Caco-2 (cell line): ENCODE results near the gene TRNP1. TPM values are rescaled to one million over a fixed set of nuclear protein-coding genes. Genes with fewer than 3 reads are reported as not detected.

Source experiments
- BruUV-seq: library from RNA; stranded (reverse); fragments of 400-500 nt; replicated peaks from 2 replicates; lab custom pipeline; 2021; lab: Mats Ljungman, UMichigan
- CTCF ChIA-PET: fragments of 300-600 bp; sonication (Branson Sonifier 250); formaldehyde crosslinking; loops from one replicate; lab custom pipeline; 2022; ENCODE audit warnings: antibody characterized with exemption; lab: Charles Lee
- POLR2A ChIA-PET: fragments of 300-600 bp; sonication (Branson Sonifier 250); formaldehyde crosslinking; loops from one replicate; lab custom pipeline; 2022; ENCODE audit warnings: antibody characterized with exemption; lab: Charles Lee
- DNase-seq, 2 experiments: peaks; one replicate each; pipeline versions ENCODE4 v3.0.0 to v3.0.0-alpha.2; 2020 to 2022
- H3K27me3 ChIP-seq: replicated peaks from 2 replicates; pipeline ENCODE4 v1.6.0; 2011; ENCODE audit warnings: low read length; ENCODE audit not compliant: control insufficient read depth, insufficient read depth
- H3K36me3 ChIP-seq: 2 replicates; pipeline ENCODE4 v1.5.1; 2011; ENCODE audit warnings: low read length; ENCODE audit not compliant: control insufficient read depth, insufficient read depth
- H3K4me1 ChIP-seq: fragments of 250-450 bp; sonication (Bioruptor Pico); 2 replicates; pipeline ENCODE4 v1.5.1; 2020; ENCODE audit warnings: mild to moderate bottlenecking
- H3K4me3 ChIP-seq: 2 replicates; pipeline ENCODE4 v1.5.1; 2011; ENCODE audit warnings: low read depth, mild to moderate bottlenecking, control low read depth, low read length
- H3K9me3 ChIP-seq: fragments of 250-450 bp; sonication (Bioruptor Pico); 2 replicates; pipeline ENCODE4 v1.5.1; 2020; ENCODE audit warnings: mild to moderate bottlenecking, moderate library complexity
- H3K27ac Mint-ChIP-seq: one replicate; pipeline ENCODE4 v1.8.0; 2022; ENCODE audit warnings: mixed read lengths; ENCODE audit not compliant: unreplicated experiment
- H3K27me3 Mint-ChIP-seq: one replicate; pipeline ENCODE4 v1.8.0; 2022; ENCODE audit warnings: mixed read lengths; ENCODE audit not compliant: insufficient read depth, unreplicated experiment
- H3K36me3 Mint-ChIP-seq: one replicate; pipeline ENCODE4 v1.8.0; 2022; ENCODE audit warnings: mild to moderate bottlenecking, mixed read lengths; ENCODE audit not compliant: insufficient read depth, unreplicated experiment
- H3K4me1 Mint-ChIP-seq: one replicate; pipeline ENCODE4 v1.8.0; 2022; ENCODE audit warnings: low read depth, mixed read lengths; ENCODE audit not compliant: unreplicated experiment
- H3K4me3 Mint-ChIP-seq: one replicate; pipeline ENCODE4 v1.8.0; 2022; ENCODE audit warnings: mild to moderate bottlenecking, moderate library complexity, mixed read lengths; ENCODE audit not compliant: unreplicated experiment
- H3K9me3 Mint-ChIP-seq: one replicate; pipeline ENCODE4 v1.8.0; 2022; ENCODE audit warnings: mixed read lengths; ENCODE audit not compliant: unreplicated experiment
- CTCF ChIP-seq, 2 experiments: fragments of 200-600 bp in 1 of 2; IDR thresholded peaks; 1 replicate in 1 of 2; 2 replicates in 1 of 2; pipeline versions ENCODE4 v1.5.1 to v1.8.0; 2011 to 2022; ENCODE audit warnings: antibody characterized with exemption in 1 of 2, control low read depth in 1 of 2, inconsistent platforms in 1 of 2, low read depth in 1 of 2, low read length in 1 of 2, mild to moderate bottlenecking in 1 of 2, moderate library complexity in 1 of 2; ENCODE audit not compliant: insufficient read depth in 1 of 2, severe bottlenecking in 1 of 2, unreplicated experiment in 1 of 2
- intact Hi-C: fragments of 100-400 bp; cut with micrococcal nuclease; formaldehyde crosslinking; loops from one replicate; pipeline ENCODE4 v1.10.0; 2022; ENCODE audit not compliant: unreplicated experiment
- total RNA-seq: library from RNA; stranded (reverse); gene quantifications from 2 replicates; pipeline ENCODE4 v1.2.3, GENCODE V29; 2022

The TRNP1 gene
- total RNA-seq, 1 experiment from 2014 or later: 23.6 TPM

- ChIA-PET POLR2A (interaction anchor here (0.5 to 1.8 kb wide), 4 partner anchors 10 to 118 kb away, joined by 3 to 7 read pairs (median 5); partner anchors contain the start of genes GPN2 and TRNP1), CTCF (interaction anchor here (0.5 to 1.0 kb wide), 4 partner anchors 14 to 89 kb away, joined by 3 to 4 read pairs (median 4); partner anchors contain the start of gene TRNP1)
- Mint-ChIP-seq H3K27ac (peak overlapping the region; percentile 94), H3K9me3 (no peaks in the 10 kb centered on the region), H3K4me1 (peaks cover 15% of the 10 kb centered on the region), H3K4me3 (peak overlapping the region; percentile 73), H3K36me3 (peaks cover 58% of the 10 kb centered on the region), H3K27me3 (no peaks in the 10 kb centered on the region)
- Histone ChIP-seq H3K4me3 (no peak overlapping the region), H3K36me3 (peaks cover 2% of the 10 kb centered on the region; the same call in 1 of the 2 replicates), H3K9me3 (no peaks in the 10 kb centered on the region), H3K4me1 (peaks cover 63% of the 10 kb centered on the region), H3K27me3 (no peaks in the 10 kb centered on the region)
- no peak for TF ChIP-seq CTCF (IDR thresholded peaks at IDR 0.05; ENCODE audit: insufficient read depth in 1 of 2, low read depth in 1 of 2, low read length in 1 of 2, severe bottlenecking in 1 of 2, unreplicated experiment in 1 of 2)
- intact Hi-C loops: no loop called here
- BruUV-seq: no TSS peak
- peak; percentile 80 to 82 for DNase-seq
Observed at GRCh38 chr1:27007909-27008582, 14.6 kb downstream of the TRNP1 start.

GRCh38 chr1:27009601-27010197, 16.2 kb downstream of the TRNP1 start:
- ChIA-PET CTCF (interaction anchor here (0.6 to 2.4 kb wide), 3 partner anchors 15 to 40 kb away, joined by 3 to 6 read pairs (median 3); no protein-coding TSS in a partner anchor), POLR2A (interaction anchor here (0.8 kb wide), 1 partner anchor 16 kb away, joined by 7 read pairs; the partner anchor contains the start of gene TRNP1)
- H3K9me3 Mint-ChIP-seq: no peaks in the 10 kb centered on the region
- intact Hi-C loops: no loop called here
- DNase-seq: no peak
- no peak overlapping the region for H3K4me3 ChIP-seq
- no peak for TF ChIP-seq CTCF (IDR thresholded peaks at IDR 0.05; ENCODE audit: insufficient read depth in 1 of 2, low read depth in 1 of 2, low read length in 1 of 2, severe bottlenecking in 1 of 2, unreplicated experiment in 1 of 2)
- H3K36me3 ChIP-seq: peaks cover 2% of the 10 kb centered on the region; the same call in 1 of the 2 replicates
- H3K27me3 ChIP-seq: no peaks in the 10 kb centered on the region
- peaks cover 51% of the 10 kb centered on the region for H3K36me3 Mint-ChIP-seq
- peak overlapping the region; percentile 87 for H3K27ac Mint-ChIP-seq
- peak overlapping the region; percentile 81 for H3K4me3 Mint-ChIP-seq
- BruUV-seq: no TSS peak
- peaks cover 52% of the 10 kb centered on the region for H3K4me1 ChIP-seq
- peaks cover 15% of the 10 kb centered on the region for H3K4me1 Mint-ChIP-seq
- no peaks in the 10 kb centered on the region for H3K27me3 Mint-ChIP-seq
- H3K9me3 ChIP-seq: no peaks in the 10 kb centered on the region
